ENCODE results near the gene ZC2HC1B.
"Not testable (repeated sequence)": the region's sequence is repeated elsewhere in the genome, so short reads cannot be mapped to it uniquely, and the experiment has no call there.

Gene ZC2HC1B

DNA sequence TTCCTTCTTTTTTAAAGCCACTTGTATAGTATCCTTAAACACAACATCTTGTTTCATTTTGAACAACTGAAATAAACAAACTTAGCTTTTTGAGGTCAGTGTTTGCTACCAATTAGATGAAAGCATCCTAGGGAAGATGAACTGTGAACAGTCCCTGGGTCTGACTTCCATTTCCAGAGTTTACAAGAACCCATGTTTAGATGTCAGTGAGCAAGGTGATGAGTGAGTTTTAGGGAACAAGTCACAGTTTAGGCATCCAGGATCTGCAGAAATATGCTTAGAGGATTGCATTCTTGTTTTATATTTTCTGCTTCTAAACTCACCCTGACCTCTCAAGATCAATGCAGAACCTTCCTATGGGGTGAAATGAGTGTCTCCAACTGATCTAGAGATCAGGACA is 3.0 kb downstream of the ZC2HC1B start:
- no peak for DNase-seq (ENCODE audit: low read depth in 1 of 2, low spot score in 1 of 2)

GRCh38 chr6:143868808-143869207 is 4.5 kb downstream of the ZC2HC1B start:
- not testable (repeated sequence) for DNase-seq (ENCODE audit: low read depth in 1 of 2, low spot score in 1 of 2)

- not testable (repeated sequence) for DNase-seq (ENCODE audit: low read depth in 1 of 2, low spot score in 1 of 2)
Observed at GRCh38 chr6:143871202-143871730, 7.0 kb downstream of the ZC2HC1B start.

- no peak for DNase-seq (ENCODE audit: low read depth in 1 of 2, low spot score in 1 of 2)
Observed at GRCh38 chr6:143872201-143872600, 7.9 kb downstream of the ZC2HC1B start.

GRCh38 chr6:143873600-143873999 is 9.3 kb downstream of the ZC2HC1B start:
- not testable (repeated sequence) for DNase-seq (ENCODE audit: low read depth in 1 of 2, low spot score in 1 of 2)

GRCh38 chr6:143874503-143874902 is 10.2 kb downstream of the ZC2HC1B start:
- DNase-seq (ENCODE audit: low read depth in 1 of 2, low spot score in 1 of 2): not testable (repeated sequence)

DNA sequence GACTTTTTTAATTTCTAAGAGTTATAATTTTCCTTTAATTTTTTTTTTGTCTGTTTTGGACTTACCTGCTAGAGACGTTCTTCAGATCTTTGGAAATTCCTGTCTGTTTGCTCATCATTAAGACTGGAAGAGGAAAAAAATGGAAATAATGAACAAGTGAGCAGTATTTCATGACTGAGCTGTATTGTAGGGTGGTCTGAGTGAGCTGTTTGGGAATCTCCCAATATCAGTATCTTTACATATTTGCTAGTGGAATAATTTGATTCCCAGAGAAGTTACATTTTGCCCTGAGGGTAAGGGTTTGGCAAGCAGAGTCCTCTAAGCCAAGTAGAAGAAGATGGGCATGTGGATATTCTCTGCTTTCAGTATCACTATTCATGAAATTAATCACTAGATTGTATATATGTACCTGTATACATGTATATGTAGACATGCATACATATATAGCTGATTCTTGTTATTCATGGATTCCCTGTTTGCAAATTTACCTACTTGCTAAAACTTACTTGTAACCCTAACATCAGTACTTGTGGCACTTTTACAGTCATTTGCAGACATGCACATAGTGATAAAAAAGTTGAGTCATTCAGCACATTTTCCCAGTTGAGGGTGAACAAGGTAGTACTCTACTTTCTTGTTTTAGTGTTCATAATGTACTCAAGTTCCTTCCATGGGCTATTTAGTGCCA is 13.5 kb downstream of the ZC2HC1B start:
- DNase-seq (ENCODE audit: low read depth in 1 of 2, low spot score in 1 of 2): no peak

DNA sequence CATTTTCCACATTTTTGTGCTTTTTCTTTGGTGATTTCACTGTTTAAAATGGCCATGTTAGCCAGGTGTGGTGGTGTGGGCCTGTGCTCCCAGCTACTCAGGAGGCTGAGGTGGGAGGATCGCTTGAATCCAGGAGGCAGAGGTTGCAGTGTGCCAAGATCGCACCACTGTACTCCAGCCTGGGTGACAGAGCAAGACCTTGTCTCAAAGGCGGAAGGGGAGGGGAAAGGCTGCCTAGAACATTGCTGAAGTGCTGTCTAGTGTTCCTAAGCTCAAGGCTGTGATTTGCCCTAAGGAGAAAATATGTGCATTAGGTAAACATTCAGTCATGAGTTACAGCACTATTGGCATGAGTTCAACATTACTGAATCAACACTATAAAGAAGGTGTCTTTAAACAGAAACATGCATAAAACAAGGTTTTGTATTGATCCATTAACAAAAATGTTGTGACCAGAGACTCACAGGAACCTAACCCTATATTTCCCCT is 14.0 kb downstream of the ZC2HC1B start:
- no peak for DNase-seq (ENCODE audit: low read depth in 1 of 2, low spot score in 1 of 2)

GRCh38 chr6:143880412-143880811 is 16.1 kb downstream of the ZC2HC1B start:
- no peak for DNase-seq (ENCODE audit: low read depth in 1 of 2, low spot score in 1 of 2)

DNA sequence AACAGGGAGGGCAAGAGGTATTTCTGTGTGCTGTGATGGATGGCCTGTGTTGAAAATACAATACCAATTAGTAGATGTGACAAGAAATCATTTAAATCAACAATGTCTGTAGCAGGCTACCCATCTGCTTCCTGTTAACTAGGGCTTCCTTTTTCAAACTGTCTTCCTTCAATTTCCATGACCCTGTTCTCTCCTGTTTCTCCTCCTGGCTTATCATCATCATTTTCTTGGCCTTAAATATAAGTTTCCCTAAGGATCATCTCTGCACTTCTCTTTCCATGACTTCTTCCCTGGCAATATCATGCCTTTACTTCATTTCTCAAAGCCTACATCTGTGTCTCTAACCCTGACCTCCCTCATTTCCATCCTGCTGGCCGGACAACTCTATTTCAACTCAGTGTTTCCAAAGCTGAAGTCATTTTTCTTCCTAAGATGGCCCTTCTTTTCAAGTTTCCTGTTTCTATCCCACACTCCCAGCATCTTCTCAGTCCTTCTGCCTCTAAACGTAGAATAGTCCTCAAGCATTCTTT is 18.2 kb downstream of the ZC2HC1B start:
- DNase-seq (ENCODE audit: low read depth in 1 of 2, low spot score in 1 of 2): no peak

DNA sequence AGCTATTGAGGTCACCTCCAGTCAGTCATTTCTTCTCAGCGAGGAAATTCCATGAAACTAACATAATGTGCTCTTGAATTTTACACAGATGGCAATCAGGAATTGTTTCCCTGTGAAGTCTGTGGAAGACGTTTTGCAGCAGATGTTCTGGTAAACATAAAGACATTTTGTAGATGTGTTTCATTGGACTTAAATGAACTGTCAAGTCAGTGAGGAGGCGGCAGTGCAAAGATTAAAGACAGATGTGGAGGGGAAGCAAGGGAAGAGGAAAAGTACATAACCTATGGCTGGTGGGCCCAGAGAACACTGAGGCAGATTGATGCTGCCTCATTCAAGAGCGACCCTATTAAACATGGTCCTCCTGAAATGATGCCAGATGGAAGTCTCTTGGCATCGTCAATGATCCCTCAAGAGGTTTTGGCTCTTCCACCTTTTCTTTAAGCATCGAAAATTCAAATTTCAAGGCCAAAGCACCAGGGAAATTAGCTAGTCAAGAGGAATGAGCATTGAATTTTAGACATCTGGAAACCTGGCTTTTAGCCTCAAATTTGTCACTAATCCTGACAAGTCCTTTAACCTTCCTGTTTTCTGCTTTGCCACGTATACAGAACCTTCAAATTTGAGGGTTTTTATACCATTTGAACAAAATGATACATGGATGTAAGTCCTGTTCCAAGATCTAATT is 20.1 kb downstream of the ZC2HC1B start:
- DNase-seq (ENCODE audit: low read depth in 1 of 2, low spot score in 1 of 2): no peak

DNA sequence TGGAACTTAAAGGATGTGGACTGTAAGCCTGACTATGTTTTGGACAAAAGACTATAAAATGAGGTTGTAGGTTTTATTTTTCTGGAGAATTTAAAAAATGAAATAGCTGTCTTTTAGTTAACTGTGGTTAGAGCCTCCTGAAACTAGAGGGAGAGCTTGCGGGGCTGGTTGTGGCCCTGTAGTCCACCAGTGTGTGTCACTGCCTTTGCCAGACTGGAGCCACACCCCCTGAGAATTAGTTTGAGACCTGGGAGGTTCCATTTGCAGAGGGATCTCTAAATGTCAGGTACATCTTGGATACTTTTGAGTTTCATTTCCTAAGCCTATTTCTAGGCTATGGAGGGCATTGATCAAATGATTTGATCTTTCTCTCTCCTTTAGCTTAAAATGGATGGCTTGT is 20.8 kb downstream of the ZC2HC1B start:
- DNase-seq (ENCODE audit: low read depth in 1 of 2, low spot score in 1 of 2): no peak

DNA sequence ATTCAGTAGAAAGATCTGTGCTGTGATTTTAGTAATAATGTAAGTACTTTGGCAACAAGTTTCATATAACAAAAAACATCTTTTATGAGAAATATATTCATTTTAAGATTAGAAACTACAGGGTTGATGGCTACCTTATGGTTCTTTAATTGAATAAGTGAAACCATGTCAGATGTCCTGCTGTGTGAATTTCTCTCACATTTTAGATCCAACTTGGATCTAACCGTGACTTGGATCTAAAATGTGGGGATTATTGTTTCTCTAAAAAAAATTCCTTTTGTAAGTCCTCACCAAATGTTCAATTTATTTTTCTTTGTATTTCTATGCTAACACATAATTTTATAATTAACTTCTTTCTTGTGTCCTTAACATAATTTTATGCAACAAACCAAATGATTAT is 30.4 kb downstream of the ZC2HC1B start:
- no peak for DNase-seq (ENCODE audit: low read depth in 1 of 2, low spot score in 1 of 2)

- DNase-seq (ENCODE audit: low read depth in 1 of 2, low spot score in 1 of 2): no peak
Observed at GRCh38 chr6:143896126-143896860, 32.0 kb downstream of the ZC2HC1B start.

DNA sequence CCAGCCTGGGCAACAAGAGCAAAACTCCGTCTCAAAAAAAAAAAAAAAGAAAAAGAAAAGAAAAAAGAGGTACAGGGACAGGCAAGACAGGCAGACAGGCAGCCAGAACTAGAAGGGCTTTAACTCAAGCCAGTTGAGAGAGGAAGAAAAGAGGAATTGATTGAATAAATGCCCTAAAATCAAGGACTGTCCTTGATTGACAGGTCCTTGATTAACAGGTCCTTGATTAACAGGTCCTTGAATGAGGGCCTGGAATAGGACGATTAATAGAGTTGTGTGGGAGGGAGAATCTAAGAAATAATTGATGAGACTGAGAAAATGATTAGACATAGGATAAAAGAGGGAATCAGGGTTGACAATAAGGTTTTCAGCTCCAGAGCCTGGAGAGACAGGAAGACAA is 36.1 kb downstream of the ZC2HC1B start:
- no peak for DNase-seq (ENCODE audit: low read depth in 1 of 2, low spot score in 1 of 2)

DNA sequence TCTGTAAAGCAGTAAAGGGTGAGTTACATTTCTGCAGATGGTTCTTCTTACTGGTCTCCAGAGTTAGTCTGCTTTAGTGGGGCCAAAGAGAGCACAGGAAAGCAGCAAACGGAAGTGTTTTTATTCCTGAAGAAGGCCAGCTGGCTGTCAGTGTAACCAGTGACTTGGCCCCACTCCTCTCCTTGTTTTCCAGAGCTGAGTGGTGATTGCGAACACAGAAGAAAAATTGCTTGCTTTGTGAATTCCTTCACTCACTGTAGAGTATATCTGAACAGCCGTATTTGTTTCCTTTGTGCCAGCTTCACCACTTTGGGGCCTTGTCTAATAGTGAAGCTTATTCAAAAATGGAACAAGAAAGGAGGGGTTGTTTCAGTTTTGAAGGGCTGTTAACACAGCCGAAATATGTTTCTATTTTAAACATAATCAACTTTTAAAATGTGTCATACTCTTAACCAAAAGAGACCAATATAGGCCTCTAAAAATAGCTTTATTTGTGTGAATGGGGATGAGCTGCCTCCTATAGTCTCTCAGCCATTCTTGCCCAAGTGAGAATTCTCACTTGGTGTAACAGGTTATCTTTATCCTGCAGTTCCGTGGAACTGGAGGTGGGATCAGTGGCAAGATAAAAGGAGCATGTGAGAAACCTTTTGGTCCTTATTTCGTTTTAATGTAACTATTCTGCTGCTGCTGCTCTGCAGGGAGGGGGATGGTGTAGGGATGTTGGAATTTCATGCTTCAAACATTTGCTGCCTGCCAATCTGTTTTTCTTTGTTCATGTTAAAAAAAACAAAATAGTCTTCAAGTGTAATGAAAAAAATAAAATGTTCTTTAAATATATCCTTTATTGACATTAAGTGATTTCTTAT is 37.8 kb downstream of the ZC2HC1B start:
- DNase-seq (ENCODE audit: low read depth in 1 of 2, low spot score in 1 of 2): no peak

GRCh38 chr6:143902827-143903226 is 38.6 kb downstream of the ZC2HC1B start:
- DNase-seq (ENCODE audit: low read depth in 1 of 2, low spot score in 1 of 2): no peak

DNA sequence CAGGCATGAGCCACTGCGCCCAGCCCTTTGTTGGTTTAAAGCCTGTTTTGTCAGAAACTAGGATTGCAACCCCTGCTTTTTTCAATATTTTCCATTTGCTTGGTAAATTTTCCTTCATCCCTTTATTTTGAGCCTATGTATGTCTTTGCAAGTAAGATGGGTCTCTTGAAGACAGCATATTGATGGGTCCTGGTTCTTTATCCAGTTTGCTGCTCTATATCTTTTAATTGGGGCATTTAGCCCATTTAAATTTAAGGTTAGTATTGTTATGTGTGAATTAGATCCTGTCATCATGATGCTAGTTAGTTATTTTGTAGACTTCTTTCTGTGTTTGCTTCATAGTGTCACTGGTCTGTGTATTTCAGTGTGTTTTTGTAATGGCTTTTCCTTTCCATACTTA is 46.8 kb downstream of the ZC2HC1B start:
- DNase-seq (ENCODE audit: low read depth in 1 of 2, low spot score in 1 of 2): no peak

DNA sequence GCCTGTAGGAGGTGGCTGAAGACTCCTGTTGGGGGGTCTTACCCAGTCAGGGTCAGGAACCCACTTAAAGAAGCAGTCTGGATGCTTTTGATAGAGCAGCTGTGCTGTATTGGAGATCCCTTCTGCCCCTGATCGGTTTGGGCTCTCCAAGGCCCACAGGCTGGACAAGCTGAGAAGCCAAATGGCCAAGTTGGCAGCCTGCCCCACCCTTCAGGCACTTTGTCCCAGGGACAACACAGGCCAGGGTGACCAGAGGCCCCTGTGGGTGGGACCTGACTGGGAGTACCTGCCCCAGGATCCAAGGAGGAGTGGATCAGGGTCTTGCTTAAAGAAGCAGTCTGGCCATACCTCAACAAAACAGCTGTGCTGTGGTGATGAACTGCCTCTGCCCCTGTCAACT is 48.4 kb downstream of the ZC2HC1B start:
- DNase-seq (ENCODE audit: low read depth in 1 of 2, low spot score in 1 of 2): no peak

GRCh38 chr6:143917026-143917425 is 52.8 kb downstream of the ZC2HC1B start:
- DNase-seq (ENCODE audit: low read depth in 1 of 2, low spot score in 1 of 2): not testable (repeated sequence)

DNA sequence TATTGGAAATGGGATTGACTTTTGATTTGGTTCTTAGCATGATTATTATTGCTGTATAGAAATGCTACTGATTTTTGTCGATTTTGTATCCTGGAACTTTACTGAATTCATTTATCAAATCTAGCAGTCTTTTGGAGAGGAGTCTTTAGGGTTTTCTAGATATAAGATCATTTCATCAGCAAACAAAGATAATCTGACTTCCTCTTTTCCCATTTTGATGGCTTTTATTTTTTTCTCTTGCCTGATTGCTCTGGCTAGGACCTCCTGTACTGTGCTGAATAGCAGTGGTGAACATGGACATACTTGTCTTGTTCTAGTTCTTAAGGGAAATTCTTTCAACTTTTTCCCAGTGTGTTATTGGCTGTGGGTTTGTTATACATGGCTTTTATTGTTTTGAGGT is 64.6 kb downstream of the ZC2HC1B start:
- no peak for DNase-seq (ENCODE audit: low read depth in 1 of 2, low spot score in 1 of 2)

All from activated T-helper 1 cell treated with anti-CD3 and anti-CD28 coated beads, Interleukin-2, amount 50 U/mL, for 16 hours (primary cell).